Epithelial cell of proximal tubule (primary cell): Measurements from ENCODE around the gene GPR146. TPM values are rescaled to one million over a fixed set of nuclear protein-coding genes. Genes with fewer than 3 reads are reported as not detected.

Experiments used
- DNase-seq: peaks from one replicate; pipeline ENCODE4 v3.0.0-alpha.2; 2011; ENCODE audit warnings: low read depth
- H3K4me3 ChIP-seq: 2 replicates; pipeline ENCODE4 v1.5.1; 2011; ENCODE audit warnings: low read depth, mild to moderate bottlenecking, low read length
- total RNA-seq: library from RNA; depleted of rRNA; stranded (reverse); fragments of >200 nt; gene quantifications from 2 replicates; pipeline ENCODE4 v1.2.3, GENCODE V29; 2015
- TF ChIP-seq, protein P1 (sequence below): conservative IDR thresholded peaks from 2 replicates; pipeline ENCODE4 v1.5.1; 2012; ENCODE audit warnings: low read depth, mild to moderate bottlenecking, low read length

Gene GPR146
- total RNA-seq, 1 donor from 2014 or later: 0.23 TPM

DNA sequence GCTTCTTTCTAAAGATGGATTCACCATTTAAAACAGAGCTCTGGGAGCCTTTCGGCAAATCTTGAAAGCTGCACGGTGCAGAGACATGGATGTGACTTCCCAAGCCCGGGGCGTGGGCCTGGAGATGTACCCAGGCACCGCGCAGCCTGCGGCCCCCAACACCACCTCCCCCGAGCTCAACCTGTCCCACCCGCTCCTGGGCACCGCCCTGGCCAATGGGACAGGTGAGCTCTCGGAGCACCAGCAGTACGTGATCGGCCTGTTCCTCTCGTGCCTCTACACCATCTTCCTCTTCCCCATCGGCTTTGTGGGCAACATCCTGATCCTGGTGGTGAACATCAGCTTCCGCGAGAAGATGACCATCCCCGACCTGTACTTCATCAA, 47.3 kb downstream of the GPR146 start:
- DNase-seq: no peak
- TF ChIP-seq, protein P1, sequence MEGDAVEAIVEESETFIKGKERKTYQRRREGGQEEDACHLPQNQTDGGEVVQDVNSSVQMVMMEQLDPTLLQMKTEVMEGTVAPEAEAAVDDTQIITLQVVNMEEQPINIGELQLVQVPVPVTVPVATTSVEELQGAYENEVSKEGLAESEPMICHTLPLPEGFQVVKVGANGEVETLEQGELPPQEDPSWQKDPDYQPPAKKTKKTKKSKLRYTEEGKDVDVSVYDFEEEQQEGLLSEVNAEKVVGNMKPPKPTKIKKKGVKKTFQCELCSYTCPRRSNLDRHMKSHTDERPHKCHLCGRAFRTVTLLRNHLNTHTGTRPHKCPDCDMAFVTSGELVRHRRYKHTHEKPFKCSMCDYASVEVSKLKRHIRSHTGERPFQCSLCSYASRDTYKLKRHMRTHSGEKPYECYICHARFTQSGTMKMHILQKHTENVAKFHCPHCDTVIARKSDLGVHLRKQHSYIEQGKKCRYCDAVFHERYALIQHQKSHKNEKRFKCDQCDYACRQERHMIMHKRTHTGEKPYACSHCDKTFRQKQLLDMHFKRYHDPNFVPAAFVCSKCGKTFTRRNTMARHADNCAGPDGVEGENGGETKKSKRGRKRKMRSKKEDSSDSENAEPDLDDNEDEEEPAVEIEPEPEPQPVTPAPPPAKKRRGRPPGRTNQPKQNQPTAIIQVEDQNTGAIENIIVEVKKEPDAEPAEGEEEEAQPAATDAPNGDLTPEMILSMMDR: no peak
- no peak overlapping the region for H3K4me3 ChIP-seq

DNA sequence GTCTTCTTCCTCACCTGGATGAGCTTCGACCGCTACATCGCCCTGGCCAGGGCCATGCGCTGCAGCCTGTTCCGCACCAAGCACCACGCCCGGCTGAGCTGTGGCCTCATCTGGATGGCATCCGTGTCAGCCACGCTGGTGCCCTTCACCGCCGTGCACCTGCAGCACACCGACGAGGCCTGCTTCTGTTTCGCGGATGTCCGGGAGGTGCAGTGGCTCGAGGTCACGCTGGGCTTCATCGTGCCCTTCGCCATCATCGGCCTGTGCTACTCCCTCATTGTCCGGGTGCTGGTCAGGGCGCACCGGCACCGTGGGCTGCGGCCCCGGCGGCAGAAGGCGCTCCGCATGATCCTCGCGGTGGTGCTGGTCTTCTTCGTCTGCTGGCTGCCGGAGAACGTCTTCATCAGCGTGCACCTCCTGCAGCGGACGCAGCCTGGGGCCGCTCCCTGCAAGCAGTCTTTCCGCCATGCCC, 47.9 kb downstream of the GPR146 start:
- DNase-seq: no peak
- TF ChIP-seq, protein P1: no peak

DNA sequence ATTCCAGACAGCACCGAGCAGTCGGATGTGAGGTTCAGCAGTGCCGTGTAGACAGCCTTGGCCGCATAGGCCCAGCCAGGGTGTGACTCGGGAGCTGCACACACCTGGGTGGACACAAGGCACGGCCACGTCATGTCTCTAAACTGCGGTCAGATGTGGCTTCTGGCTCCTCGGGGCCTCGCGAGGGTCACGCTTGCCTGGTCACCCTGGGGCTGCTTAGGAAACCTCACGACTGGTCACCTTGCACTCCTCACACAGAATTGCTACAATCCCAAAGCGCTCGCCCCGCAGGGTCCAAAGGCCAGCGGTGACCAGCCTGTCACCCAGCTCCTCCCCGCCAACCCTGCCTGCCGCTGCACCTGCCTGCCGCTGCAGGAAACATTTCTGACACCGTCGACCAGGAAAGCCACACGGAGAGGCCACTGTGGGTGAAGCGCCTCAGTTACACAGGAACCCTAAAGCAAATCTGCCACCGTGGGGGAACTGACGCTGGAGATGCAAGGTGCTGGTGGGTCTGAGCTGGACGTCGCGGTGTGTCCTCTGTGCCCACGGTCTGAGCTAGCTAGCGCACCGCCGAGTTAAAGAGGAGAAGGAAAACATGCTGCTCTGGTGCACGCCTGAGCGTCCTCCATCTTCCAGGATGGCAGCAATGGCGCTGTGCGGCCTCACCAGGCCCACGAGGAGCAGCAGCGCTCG, 48.6 kb downstream of the GPR146 start:
- TF ChIP-seq, protein P1: no peak

More for the DNA sequence above, 47.9 kb downstream of the GPR146 start:
- no peak overlapping the region for H3K4me3 ChIP-seq

DNA sequence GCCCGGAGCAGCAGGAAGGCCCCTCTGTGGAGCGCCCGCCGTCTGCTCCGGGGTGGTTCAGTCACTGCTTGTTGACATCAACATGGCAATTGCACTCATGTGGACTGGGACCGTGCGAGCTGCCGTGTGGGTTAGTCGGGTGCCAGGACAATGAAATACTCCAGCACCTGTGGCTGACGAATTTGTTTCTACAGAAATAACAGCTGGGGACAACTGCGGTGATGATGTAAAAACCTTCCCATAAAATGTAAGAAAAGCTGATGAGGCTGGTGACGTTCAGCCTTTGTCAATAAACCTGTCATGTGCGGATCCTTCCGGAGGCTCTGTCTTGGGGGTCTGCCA, 49.1 kb downstream of the GPR146 start:
- TF ChIP-seq, protein P1: no peak
- no peak for DNase-seq
- no peak overlapping the region for H3K4me3 ChIP-seq

More for the DNA sequence above, 48.6 kb downstream of the GPR146 start:
- DNase-seq: no peak
- H3K4me3 ChIP-seq: no peak overlapping the region

DNA sequence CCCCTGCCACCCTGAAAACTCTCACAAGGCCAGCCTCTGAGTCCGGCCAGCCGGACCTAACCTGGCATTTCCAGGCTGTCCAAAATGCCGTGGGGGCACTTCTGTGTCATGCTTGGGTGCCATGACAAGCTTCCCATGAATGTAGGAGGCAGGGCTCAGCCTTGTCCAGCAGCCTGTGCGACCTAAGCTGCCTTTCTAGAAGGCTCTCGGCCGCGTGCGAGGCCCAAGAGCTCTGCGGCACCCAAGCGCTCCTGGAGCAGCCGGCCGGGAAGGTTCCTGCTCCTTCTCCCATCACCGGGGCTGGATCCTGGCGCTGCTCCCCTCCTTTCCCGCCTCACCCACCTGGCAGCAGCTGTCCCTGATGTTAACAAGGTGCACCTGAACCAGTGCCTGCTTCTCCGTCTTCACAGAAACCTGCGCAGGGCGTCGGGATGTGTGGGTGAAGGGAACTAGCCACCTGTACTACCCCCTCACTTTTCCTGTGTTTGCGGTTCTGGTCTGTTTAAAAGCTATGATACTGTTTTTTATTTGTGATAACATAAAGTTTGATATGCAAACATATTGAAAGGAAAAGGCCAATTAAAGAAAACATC, 49.7 kb downstream of the GPR146 start:
- H3K4me3 ChIP-seq: no peak overlapping the region
- TF ChIP-seq, protein P1: no peak
- no peak for DNase-seq

DNA sequence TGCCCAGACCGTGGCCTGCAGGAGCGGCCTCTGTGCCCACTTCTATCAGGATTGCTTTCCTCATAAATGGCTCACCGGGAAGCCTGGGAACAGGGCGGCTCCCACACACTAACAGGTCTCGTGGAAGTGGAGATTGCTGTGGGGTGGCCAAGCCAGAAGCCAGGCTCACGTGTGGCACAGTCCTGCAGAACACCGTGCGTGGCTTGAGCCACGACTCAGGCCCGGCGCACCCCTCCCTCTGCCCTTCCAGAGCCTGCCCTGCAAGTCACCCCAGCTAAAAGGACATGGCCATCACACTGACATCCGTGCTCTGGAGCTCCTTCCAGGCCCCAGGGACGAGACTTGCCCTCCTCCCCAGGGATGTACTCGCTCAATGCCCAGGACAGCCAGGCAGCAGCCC, 50.5 kb downstream of the GPR146 start:
- no peak for DNase-seq
- TF ChIP-seq, protein P1: no peak
- H3K4me3 ChIP-seq: no peak overlapping the region
